GM19397 (cell line): ENCODE results near the gene UBE2G2.

Experiments
- ATAC-seq: cut with Tn5 transposase; IDR thresholded peaks from one replicate; pipeline ENCODE4 v1.9.1; 2021; ENCODE audit warnings: mild to moderate bottlenecking, moderate library complexity; ENCODE audit not compliant: unreplicated experiment

UBE2G2 gene

DNA sequence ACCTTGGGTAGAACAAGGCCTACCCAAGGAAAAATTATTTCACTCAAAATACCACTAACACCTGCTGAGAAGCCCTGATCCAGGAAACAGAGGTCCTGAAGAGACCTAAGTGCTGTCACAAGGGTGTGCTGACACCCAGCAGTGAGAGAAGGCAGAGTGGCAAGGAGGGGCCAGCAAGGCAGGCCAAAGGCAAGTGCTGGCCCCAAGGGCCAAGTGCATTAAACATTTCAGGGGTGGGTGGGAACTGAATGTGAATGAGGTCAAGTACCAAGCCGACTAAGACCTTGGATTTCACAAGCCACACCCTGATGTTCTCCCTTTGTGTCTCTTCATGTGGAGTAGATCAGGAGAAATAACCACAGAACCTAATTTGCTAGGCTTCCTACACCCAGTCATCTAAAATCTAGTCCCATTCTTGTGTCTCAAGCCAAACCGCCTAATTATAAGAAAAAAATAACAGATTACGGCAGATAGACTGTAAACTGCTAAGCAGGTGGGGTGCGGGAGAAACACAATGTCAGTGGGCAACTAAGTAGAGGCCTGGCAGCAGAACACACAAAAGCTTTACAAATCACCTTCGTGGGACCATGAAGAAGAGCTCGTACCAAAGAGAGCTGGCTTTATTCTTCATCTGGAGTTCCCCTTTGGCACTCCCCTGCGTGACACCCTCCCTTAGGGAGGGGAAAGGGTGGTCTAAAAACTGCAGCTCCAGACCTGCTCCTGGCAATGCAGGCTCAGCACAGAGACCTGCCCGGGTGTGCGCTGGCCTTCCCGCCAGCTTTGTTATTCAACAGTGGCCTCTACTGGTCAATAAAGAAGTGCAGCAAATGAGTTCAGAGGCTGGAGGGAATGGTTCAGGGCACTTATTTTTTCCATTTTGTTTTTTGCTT is 8.7 kb downstream of the UBE2G2 start:
- ATAC-seq: peak; percentile 52

DNA sequence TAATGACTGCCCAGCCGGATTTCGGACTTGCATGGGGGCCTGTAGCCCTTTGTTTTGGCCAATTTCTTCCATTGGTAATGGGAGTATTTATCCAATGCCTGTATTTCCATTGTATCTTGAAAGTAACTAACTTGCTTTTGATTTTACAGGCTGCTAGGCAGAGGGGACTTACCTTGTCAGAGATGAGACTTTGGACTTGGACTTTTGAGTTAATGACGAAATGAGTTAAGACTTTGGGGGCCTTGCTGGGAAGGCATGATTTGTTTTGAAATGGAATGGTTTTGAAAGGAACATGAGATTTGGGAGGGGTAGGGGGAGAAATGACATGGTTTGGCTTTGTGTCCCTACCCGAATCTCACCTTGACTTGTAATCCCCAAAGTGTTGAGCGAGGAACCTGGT is 9.6 kb downstream of the UBE2G2 start:
- ATAC-seq: no peak

- ATAC-seq: no peak
Observed at GRCh38 chr21:44791246-44791645, 10.4 kb downstream of the UBE2G2 start.

DNA sequence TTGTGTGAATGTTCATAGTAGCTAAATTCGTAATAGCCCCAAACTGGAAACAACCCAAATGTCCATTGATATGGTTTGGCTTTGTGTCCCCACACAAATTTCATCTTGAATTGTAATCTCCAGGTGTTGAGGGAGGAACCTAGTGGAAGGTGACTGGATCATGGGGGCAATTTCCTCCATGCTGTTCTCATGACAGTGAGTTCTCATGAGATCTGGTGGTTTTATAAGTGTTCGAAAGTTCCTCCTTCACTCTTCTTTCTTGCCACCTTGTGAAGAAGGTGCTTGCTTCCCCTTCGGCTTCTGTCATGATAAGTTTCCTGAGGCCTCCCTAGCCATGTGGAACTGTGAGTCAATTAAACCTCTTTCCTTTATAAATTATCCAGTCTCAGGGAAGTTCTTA is 11.3 kb downstream of the UBE2G2 start:
- no peak for ATAC-seq

DNA sequence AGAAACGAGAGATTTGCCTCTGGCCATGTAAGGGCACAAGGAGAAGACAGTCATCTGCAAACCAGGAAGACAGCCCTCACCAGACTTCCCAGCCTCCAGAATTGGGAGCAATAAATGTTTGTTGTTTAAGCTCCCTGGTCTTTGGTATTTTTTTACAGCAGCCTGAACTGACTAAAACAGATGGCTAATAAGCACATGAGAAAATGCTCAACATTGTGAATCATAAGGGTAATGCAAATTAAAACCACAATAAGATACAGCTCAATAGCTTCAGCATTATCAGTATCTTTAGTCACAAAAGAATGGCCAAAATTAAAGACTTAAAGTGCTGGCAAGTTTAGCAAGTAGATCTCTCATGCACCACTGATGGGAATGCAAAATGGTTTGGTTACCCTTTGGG is 11.7 kb downstream of the UBE2G2 start:
- ATAC-seq: no peak

DNA sequence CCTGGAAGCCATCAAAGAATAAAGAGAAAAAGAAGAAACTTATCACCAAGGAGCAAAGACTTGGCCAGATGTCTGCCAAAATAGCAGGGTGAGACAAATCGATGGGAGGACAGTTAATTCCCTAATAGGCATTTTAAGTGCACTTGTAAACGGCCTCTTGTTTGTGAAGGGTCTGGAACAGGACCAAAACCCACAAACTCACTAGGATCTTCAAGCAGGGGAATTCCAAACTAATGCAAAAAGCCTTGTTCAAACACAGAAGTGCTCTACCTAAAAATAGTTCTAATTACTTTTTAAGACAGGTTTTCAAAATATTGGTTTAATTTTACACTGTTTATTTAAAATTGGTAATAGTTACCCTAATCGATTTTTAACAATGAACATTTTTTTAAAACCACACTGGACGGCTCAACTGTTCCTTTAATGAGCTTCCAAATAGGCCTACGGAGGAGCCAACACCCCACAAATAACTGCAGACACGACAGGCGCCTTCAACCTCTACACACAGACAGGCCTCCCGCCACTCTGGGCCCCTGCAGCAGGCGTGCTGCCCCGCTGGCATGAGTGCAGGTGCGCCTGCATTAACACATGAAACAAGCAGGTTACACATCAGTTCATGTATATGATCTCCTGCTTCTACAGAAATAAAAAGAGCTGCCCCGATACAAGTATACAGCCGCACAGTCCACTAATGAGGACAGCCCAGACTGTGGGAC is 15.8 kb downstream of the UBE2G2 start:
- no peak for ATAC-seq

DNA sequence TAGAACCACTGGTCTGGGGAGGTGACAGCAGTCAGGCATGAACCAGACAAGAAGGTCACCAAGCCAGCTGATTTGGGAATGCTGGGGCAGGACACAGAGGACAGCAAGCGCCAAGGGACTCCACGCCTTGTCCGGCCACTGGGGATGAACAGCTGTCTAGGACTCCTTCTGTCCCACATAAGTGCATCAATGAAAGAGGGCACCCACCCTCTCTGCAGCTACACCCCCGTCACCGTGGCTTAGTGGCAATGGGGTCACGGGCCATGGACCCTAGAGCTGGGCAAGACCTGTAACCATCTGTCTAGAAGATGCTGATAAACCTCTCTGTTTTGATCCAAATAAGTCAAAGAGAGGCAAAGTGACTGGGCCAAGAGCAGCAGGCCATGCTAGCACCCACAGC is 16.8 kb downstream of the UBE2G2 start:
- ATAC-seq: no peak

DNA sequence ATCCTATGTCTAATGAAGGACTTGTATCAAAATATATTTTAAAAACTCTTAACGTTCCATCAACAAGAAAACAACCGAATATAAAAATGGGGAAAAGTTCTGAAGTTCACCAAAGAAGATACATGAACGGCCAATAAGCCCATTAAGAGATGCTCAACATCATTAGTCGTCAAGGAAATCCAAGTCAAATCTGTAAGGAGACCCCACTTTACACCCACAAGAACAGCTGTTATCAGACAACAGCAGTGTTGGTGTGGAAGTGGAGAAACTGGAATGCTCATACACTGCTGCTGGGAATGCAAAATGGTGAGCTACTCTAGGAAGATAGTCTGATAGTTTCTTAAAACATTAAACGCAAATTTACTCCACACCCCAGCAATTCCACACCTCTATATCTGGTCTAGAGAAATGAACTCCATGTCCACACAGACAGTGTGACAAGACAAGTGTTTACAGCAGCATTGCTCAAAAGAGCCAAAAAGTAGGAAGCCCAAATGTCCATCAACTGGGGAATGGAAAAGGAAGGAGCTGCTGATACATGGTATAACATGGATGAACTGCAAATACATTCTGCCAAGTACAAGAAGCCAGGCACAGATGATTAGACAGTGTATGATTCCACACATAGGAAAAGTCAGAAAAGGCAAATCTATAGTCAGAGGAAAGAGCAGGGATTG is 18.5 kb downstream of the UBE2G2 start:
- no peak for ATAC-seq

DNA sequence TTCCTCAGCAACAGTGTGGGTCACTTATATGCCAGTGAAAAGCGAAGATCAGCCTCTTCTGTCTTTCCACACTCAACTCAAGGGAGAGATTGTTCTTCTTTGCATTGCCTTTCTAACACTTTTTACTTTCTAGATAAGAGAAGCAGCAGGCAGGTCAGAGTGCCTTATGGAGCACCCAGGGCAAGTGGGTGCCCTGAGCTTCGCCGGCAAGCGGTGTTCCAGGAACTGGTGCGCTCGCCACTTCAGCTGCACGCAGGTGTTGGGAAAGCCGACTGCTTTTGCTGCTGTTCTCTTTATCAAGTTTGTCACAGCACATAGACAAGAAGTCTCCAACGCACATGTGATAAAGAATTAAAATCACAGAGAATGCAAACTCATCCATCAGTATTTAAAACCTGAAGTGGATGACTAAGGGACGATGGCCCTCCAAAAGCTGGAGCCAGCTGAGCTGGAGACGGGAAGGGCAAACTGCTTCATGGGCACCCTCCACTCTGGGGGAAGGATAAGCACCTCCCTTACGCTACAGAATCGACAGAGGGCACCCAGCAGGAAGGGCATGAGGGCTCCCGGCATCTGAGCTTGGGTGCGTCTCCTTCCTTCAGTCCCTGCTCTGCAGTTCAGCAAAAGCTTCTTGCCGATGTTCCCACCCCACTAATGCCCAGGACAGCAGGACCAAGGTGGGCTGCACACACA is 20.7 kb downstream of the UBE2G2 start:
- ATAC-seq: no peak

GRCh38 chr21:44780137-44780502 is 21.5 kb downstream of the UBE2G2 start:
- no peak for ATAC-seq

GRCh38 chr21:44779417-44780136 is 22.0 kb downstream of the UBE2G2 start:
- ATAC-seq: no peak

DNA sequence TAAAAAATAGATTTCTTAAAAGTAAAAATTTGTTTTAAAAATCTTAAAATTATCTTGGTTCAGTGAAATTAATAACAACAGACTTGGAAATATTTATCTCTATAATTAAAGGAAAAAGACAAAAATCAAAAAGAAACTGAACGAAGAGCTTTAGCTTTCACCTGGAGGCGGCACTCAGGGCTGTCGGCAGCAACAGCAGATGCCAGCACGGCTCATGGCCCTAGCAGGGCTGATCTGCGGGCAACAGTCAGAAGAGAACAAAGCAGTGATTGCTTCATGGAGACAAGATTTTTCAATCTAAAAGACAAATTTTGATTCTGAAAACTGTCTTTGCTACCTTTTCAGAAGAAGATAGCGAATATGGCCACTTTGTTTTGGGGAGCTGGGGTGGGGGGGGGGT is 22.6 kb downstream of the UBE2G2 start:
- ATAC-seq: no peak

GRCh38 chr21:44778499-44778911 is 23.1 kb downstream of the UBE2G2 start:
- ATAC-seq: no peak

GRCh38 chr21:44778094-44778493 is 23.5 kb downstream of the UBE2G2 start:
- no peak for ATAC-seq

- ATAC-seq: no peak
Observed at GRCh38 chr21:44774972-44775371, 26.6 kb downstream of the UBE2G2 start.

GRCh38 chr21:44773291-44773932 is 28.2 kb downstream of the UBE2G2 start:
- ATAC-seq: no peak

- ATAC-seq: no peak
Observed at GRCh38 chr21:44771896-44772525, 29.6 kb downstream of the UBE2G2 start.

DNA sequence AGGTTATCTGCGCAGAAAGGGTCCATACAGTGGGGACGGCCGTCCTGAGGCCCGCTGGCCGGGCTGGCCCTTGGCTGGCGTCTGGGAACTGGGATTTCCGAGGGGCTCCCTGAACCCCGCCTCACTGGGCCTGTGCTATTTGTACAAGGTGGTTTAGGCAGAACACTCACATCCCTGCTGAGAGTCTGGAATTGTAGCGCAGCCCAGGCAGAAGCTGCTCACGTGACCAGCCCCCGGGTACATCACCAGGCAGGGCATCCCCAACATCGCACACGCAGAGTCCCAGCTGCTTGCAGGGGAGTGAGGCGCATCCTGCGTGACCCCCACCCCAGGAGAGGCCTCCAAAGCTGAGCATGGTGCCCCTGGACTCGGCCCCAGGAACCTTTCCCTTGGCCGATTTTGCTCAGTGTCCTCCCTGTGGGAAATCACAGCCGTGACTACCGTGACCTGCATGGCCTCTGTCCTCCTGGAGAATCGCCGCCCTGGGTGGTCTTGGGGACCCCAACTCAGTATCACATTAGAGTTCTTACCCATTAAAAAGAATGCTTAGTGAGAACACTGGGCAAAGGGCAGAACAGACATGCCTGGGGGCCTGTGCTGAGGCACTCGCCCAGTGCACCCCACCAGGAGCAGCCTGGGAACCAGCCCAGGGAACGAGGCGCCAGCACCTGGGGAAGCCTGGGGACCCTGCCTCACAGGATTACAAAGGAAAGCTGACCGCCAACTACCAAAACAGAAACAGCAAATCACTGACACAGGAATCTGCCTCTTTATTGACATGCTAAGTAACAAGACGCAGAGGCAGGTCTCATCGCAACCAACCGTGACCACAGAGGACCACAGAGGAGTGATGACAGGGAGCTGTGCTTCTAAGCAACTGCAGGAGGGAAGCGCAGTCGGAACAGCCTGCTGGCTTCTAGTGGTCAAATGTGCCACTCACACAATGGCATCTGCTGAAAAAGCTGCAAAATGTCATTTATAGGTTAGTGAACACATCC is 33.5 kb downstream of the UBE2G2 start:
- no peak for ATAC-seq
